Measurements from ENCODE around the gene GALM. TPM values are rescaled to one million over a fixed set of nuclear protein-coding genes. Genes with fewer than 3 reads are reported as not detected.

The GALM gene
- total and polyA plus RNA-seq, 10 donors = 5.2 to 22.7 (median 7.6) TPM

GRCh38 chr2:38656866-38657480, 8.9 kb upstream of the GALM start:
- H3K27ac ChIP-seq = no peak overlapping the region
- H3K9me3 ChIP-seq = no peaks in the 10 kb centered on the region
- intact Hi-C loops (cut with DNase I; ENCODE audit: low total_unique reads) = no loop called here
- H3K4me1 ChIP-seq = peaks cover 0 to 38% (median 15%) of the 10 kb centered on the region in 6 donors
- no peak overlapping the region for H3K4me3 ChIP-seq
- H3K27me3 ChIP-seq (replicated peaks in 1 of 7) = no peaks in the 10 kb centered on the region
- DNase-seq = no peak
- H3K36me3 ChIP-seq = no peaks in the 10 kb centered on the region
- TF ChIP-seq POLR2A (IDR thresholded peaks at IDR 0.05) (no peak), CTCF (IDR thresholded peaks at IDR 0.05 in 8 of 11, conservative IDR thresholded peaks at IDR 0.05 in 3 of 11) (no peak), POLR2AphosphoS5 (IDR thresholded peaks at IDR 0.05) (no peak)
- 79 to 93% (median 87%) methylated on average over 4 of the region's 4 CpGs for WGBS, 5 donors

GRCh38 chr2:38658613-38659012, 7.3 kb upstream of the GALM start:
- Histone ChIP-seq H3K27me3 (replicated peaks in 1 of 7) (no peaks in the 10 kb centered on the region), H3K4me1 (peaks cover 0 to 29% (median 8%) of the 10 kb centered on the region in 6 donors), H3K36me3 (no peaks in the 10 kb centered on the region), H3K27ac (no peak overlapping the region), H3K4me3 (no peak overlapping the region), H3K9me3 (no peaks in the 10 kb centered on the region)
- WGBS, 5 donors = 62 to 81% (median 74%) methylated on average over 2 of the region's 2 CpGs
- no peak for DNase-seq
- intact Hi-C loops (cut with DNase I; ENCODE audit: low total_unique reads) = no loop called here
- TF ChIP-seq POLR2A (IDR thresholded peaks at IDR 0.05) (no peak), CTCF (IDR thresholded peaks at IDR 0.05 in 8 of 11, conservative IDR thresholded peaks at IDR 0.05 in 3 of 11) (no peak)

- 80 to 96% (median 93%) methylated on average over 2 of the region's 2 CpGs for WGBS, 5 donors
- TF ChIP-seq POLR2A (IDR thresholded peaks at IDR 0.05) (no peak), POLR2AphosphoS5 (IDR thresholded peaks at IDR 0.05) (no peak), CTCF (IDR thresholded peaks at IDR 0.05 in 8 of 11, conservative IDR thresholded peaks at IDR 0.05 in 3 of 11) (no peak)
- Histone ChIP-seq H3K4me1 (peaks cover 0 to 29% (median 4%) of the 10 kb centered on the region in 6 donors), H3K9me3 (no peaks in the 10 kb centered on the region), H3K27me3 (replicated peaks in 1 of 7) (no peaks in the 10 kb centered on the region), H3K4me3 (no peak overlapping the region), H3K27ac (no peak overlapping the region), H3K36me3 (no peaks in the 10 kb centered on the region)
- no peak for DNase-seq
- intact Hi-C loops (cut with DNase I; ENCODE audit: low total_unique reads) = no loop called here
Observed at GRCh38 chr2:38659115-38659514, 6.8 kb upstream of the GALM start.

GRCh38 chr2:38660282-38660681, 5.6 kb upstream of the GALM start:
- no peaks in the 10 kb centered on the region for H3K27me3 ChIP-seq (replicated peaks in 1 of 7)
- 94 to 98% (median 97%) methylated on average over 3 of the region's 3 CpGs for WGBS, 5 donors
- H3K27ac ChIP-seq = no peak overlapping the region
- H3K4me3 ChIP-seq = no peak overlapping the region
- H3K9me3 ChIP-seq = no peaks in the 10 kb centered on the region
- H3K4me1 ChIP-seq = peaks cover 0 to 28% (median 7%) of the 10 kb centered on the region in 6 donors
- DNase-seq = no peak
- intact Hi-C loops (cut with DNase I; ENCODE audit: low total_unique reads) = no loop called here
- no peak for TF ChIP-seq POLR2AphosphoS5 (IDR thresholded peaks at IDR 0.05)
- no peak for TF ChIP-seq POLR2A (IDR thresholded peaks at IDR 0.05)
- TF ChIP-seq CTCF (IDR thresholded peaks at IDR 0.05 in 8 of 11, conservative IDR thresholded peaks at IDR 0.05 in 3 of 11) = no peak
- H3K36me3 ChIP-seq = no peaks in the 10 kb centered on the region

Data from spleen (tissue), 11 donors.